Measurements from ENCODE around the gene OSBP2.

The OSBP2 gene

DNA sequence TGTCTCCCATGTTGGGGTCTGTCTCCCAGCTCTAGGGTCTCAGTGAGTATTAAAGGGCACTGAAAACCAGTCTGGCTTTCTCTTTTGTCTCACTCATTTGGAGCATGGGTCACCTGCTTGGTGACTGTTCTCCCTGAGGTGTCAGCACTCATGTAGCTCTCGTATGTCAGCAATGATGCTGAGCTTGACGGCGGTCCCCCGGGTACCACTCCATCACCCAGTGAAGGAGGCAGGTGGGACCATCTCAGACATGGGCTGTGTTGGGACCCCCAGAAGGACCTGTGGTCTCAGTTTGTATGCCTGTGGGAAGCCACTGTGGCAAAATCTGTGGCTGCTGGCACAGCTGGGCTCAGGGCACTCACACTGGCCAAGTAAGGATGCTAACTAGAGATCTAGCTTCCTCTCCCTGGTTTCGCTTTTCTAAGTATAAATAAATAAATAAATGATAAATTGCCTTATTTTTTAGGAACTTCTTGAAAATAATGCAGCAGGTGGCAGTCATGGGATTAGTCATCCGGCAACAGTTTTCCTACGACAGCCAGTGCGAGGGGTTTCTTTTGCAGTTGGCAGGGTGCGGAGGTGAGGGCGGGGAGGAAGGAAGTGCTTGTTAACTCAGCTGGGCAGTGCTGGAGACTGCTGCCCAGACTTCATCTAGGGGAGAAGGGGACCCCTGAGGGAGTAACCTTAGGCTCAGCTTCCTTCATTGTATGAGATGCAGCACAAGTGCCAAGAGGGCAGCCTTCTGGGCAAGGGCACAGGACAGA is 48.8 kb downstream of the OSBP2 start:
- ATAC-seq = no peak
- TF ChIP-seq CSDC2 (CRISPR knock-in tag; IDR thresholded peaks at IDR 0.05) = no peak
- no peak for TF ChIP-seq RARB (CRISPR knock-in tag; IDR thresholded peaks at IDR 0.05)
- no peak for TF ChIP-seq TCF4 (CRISPR knock-in tag; IDR thresholded peaks at IDR 0.05; ENCODE audit: borderline replicate concordance)
- no peak for TF ChIP-seq OSR1 (CRISPR knock-in tag; IDR thresholded peaks at IDR 0.05)
- no peak for TF ChIP-seq ZC3H10 (CRISPR knock-in tag; IDR thresholded peaks at IDR 0.05)
- TF ChIP-seq ZNF8 (CRISPR knock-in tag; IDR thresholded peaks at IDR 0.05) = no peak
- no peak for TF ChIP-seq PPARA (CRISPR knock-in tag; IDR thresholded peaks at IDR 0.05; ENCODE audit: borderline replicate concordance)
- no peak for TF ChIP-seq ISL1 (CRISPR knock-in tag; IDR thresholded peaks at IDR 0.05)
- TF ChIP-seq GLIS3 (CRISPR knock-in tag; IDR thresholded peaks at IDR 0.05) = no peak
- TF ChIP-seq TOX (CRISPR knock-in tag; IDR thresholded peaks at IDR 0.05; ENCODE audit: borderline replicate concordance) = no peak
- TF ChIP-seq, protein P1, sequence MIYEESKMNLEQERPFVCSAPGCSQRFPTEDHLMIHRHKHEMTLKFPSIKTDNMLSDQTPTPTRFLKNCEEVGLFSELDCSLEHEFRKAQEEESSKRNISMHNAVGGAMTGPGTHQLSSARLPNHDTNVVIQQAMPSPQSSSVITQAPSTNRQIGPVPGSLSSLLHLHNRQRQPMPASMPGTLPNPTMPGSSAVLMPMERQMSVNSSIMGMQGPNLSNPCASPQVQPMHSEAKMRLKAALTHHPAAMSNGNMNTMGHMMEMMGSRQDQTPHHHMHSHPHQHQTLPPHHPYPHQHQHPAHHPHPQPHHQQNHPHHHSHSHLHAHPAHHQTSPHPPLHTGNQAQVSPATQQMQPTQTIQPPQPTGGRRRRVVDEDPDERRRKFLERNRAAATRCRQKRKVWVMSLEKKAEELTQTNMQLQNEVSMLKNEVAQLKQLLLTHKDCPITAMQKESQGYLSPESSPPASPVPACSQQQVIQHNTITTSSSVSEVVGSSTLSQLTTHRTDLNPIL (CRISPR knock-in tag; IDR thresholded peaks at IDR 0.05; ENCODE audit: low read depth) = no peak
- TF ChIP-seq ARNTL (CRISPR knock-in tag; IDR thresholded peaks at IDR 0.05; ENCODE audit: borderline replicate concordance, low read depth) = no peak
- no peak for TF ChIP-seq ZNF70 (CRISPR knock-in tag; IDR thresholded peaks at IDR 0.05)
- TF ChIP-seq, protein P2, sequence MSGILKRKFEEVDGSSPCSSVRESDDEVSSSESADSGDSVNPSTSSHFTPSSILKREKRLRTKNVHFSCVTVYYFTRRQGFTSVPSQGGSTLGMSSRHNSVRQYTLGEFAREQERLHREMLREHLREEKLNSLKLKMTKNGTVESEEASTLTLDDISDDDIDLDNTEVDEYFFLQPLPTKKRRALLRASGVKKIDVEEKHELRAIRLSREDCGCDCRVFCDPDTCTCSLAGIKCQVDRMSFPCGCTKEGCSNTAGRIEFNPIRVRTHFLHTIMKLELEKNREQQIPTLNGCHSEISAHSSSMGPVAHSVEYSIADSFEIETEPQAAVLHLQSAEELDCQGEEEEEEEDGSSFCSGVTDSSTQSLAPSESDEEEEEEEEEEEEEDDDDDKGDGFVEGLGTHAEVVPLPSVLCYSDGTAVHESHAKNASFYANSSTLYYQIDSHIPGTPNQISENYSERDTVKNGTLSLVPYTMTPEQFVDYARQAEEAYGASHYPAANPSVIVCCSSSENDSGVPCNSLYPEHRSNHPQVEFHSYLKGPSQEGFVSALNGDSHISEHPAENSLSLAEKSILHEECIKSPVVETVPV (CRISPR knock-in tag; IDR thresholded peaks at IDR 0.05) = no peak
- no peak for TF ChIP-seq ZNF565 (CRISPR knock-in tag; conservative IDR thresholded peaks at IDR 0.05; ENCODE audit: low read depth)
- TF ChIP-seq, protein P3, sequence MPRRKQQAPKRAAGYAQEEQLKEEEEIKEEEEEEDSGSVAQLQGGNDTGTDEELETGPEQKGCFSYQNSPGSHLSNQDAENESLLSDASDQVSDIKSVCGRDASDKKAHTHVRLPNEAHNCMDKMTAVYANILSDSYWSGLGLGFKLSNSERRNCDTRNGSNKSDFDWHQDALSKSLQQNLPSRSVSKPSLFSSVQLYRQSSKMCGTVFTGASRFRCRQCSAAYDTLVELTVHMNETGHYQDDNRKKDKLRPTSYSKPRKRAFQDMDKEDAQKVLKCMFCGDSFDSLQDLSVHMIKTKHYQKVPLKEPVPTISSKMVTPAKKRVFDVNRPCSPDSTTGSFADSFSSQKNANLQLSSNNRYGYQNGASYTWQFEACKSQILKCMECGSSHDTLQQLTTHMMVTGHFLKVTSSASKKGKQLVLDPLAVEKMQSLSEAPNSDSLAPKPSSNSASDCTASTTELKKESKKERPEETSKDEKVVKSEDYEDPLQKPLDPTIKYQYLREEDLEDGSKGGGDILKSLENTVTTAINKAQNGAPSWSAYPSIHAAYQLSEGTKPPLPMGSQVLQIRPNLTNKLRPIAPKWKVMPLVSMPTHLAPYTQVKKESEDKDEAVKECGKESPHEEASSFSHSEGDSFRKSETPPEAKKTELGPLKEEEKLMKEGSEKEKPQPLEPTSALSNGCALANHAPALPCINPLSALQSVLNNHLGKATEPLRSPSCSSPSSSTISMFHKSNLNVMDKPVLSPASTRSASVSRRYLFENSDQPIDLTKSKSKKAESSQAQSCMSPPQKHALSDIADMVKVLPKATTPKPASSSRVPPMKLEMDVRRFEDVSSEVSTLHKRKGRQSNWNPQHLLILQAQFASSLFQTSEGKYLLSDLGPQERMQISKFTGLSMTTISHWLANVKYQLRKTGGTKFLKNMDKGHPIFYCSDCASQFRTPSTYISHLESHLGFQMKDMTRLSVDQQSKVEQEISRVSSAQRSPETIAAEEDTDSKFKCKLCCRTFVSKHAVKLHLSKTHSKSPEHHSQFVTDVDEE (CRISPR knock-in tag; IDR thresholded peaks at IDR 0.05) = no peak
- TF ChIP-seq BACH2 (CRISPR knock-in tag; IDR thresholded peaks at IDR 0.05; ENCODE audit: borderline replicate concordance) = no peak

DNA sequence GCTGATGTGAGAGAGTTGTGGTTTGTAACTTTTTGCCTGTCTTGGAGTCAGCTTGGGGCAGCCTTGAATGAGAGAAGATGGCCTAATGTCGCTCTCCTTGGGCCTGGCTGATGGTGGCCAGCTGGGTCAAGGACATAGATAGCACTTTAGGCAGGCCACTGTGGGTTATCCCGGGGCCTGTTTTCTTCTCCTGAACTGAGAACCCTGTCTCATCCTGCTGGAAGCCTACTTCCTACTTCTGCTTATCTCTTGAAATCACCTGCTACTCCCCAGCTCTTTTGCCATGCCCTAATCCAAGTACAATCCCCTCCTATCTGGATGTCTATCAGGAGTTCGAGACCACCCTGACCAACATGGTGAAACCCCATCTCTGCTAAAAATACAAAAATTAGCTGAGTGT is 49.5 kb downstream of the OSBP2 start:
- no peak for TF ChIP-seq ISL1 (CRISPR knock-in tag; IDR thresholded peaks at IDR 0.05)
- TF ChIP-seq, protein P4, sequence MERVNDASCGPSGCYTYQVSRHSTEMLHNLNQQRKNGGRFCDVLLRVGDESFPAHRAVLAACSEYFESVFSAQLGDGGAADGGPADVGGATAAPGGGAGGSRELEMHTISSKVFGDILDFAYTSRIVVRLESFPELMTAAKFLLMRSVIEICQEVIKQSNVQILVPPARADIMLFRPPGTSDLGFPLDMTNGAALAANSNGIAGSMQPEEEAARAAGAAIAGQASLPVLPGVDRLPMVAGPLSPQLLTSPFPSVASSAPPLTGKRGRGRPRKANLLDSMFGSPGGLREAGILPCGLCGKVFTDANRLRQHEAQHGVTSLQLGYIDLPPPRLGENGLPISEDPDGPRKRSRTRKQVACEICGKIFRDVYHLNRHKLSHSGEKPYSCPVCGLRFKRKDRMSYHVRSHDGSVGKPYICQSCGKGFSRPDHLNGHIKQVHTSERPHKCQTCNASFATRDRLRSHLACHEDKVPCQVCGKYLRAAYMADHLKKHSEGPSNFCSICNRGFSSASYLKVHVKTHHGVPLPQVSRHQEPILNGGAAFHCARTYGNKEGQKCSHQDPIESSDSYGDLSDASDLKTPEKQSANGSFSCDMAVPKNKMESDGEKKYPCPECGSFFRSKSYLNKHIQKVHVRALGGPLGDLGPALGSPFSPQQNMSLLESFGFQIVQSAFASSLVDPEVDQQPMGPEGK (CRISPR knock-in tag; IDR thresholded peaks at IDR 0.05; ENCODE audit: borderline replicate concordance) = no peak
- ATAC-seq = no peak

DNA sequence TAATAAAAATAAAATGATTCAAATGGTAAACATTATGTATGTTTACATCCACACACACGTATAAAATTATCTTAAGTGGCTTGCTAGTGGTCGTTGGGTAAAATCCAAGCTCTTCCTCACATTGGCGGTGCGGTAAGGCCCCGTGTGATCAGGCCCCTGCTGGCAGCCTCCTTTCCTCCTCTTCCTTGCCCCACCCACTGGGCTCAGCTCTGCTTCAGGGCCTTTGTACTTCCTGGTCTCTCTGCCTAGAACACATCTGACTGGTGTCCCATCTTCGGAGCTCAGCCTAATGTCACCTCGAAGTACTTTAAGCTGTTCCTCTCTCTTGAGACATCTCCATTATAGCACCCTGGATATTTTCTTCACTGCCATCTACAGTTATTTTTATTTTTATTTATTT is 52.8 kb downstream of the OSBP2 start:
- TF ChIP-seq BACH2 (CRISPR knock-in tag; IDR thresholded peaks at IDR 0.05; ENCODE audit: borderline replicate concordance) (no peak), ISL1 (CRISPR knock-in tag; IDR thresholded peaks at IDR 0.05) (no peak), ZNF8 (CRISPR knock-in tag; IDR thresholded peaks at IDR 0.05) (no peak), ZFP30 (CRISPR knock-in tag; IDR thresholded peaks at IDR 0.05) (no peak), ARNTL (CRISPR knock-in tag; IDR thresholded peaks at IDR 0.05; ENCODE audit: borderline replicate concordance, low read depth) (no peak), ZNF70 (CRISPR knock-in tag; IDR thresholded peaks at IDR 0.05) (no peak)
- TF ChIP-seq, protein P2 (CRISPR knock-in tag; IDR thresholded peaks at IDR 0.05) = no peak
- TF ChIP-seq, protein P1 (CRISPR knock-in tag; IDR thresholded peaks at IDR 0.05; ENCODE audit: low read depth) = no peak
- no peak for ATAC-seq

All from SK-N-SH treated with all-trans-retinoic acid at 6 μM for 48 hours (cell line).